ENCODE measurements around the gene BCAP31.
A peak's percentile ranks its signal among the peaks of the same experiment; 100 is the strongest.

Gene BCAP31

GRCh38 chrX:153690466-153690865 lies 33.7 kb downstream of the BCAP31 start:
- CTCF ChIA-PET = no interaction called here
- no peak for TF ChIP-seq CTCF (IDR thresholded peaks at IDR 0.05; ENCODE audit: control extremely low read depth, extremely low read depth, low read depth, missing control alignments)
- POLR2A ChIA-PET = interaction anchor here (0.6 kb wide), 1 partner anchor 23 kb away, joined by 4 read pairs; no protein-coding TSS in a partner anchor
- DNase-seq (ENCODE audit: extremely low spot score) = no peak

- ChIA-PET CTCF (no interaction called here), POLR2A (no interaction called here)
- no peak for DNase-seq (ENCODE audit: extremely low spot score)
- TF ChIP-seq CTCF (IDR thresholded peaks at IDR 0.05; ENCODE audit: control extremely low read depth, extremely low read depth, low read depth, missing control alignments) = no peak
Measured at GRCh38 chrX:153689654-153690465, 34.3 kb downstream of the BCAP31 start.

GRCh38 chrX:153688911-153689590 lies 35.1 kb downstream of the BCAP31 start:
- CTCF ChIA-PET = no interaction called here

GRCh38 chrX:153688506-153688905 lies 35.7 kb downstream of the BCAP31 start:
- POLR2A ChIA-PET = no interaction called here
- DNase-seq (ENCODE audit: extremely low spot score) = no peak
- CTCF ChIA-PET = no interaction called here
- no peak for TF ChIP-seq CTCF (IDR thresholded peaks at IDR 0.05; ENCODE audit: control extremely low read depth, extremely low read depth, low read depth, missing control alignments)

More at GRCh38 chrX:153688911-153689590, 35.1 kb downstream of the BCAP31 start:
- no peak for DNase-seq (ENCODE audit: extremely low spot score)
- no peak for TF ChIP-seq CTCF (IDR thresholded peaks at IDR 0.05; ENCODE audit: control extremely low read depth, extremely low read depth, low read depth, missing control alignments)
- POLR2A ChIA-PET = no interaction called here

GRCh38 chrX:153688071-153688470 lies 36.1 kb downstream of the BCAP31 start:
- TF ChIP-seq CTCF (IDR thresholded peaks at IDR 0.05; ENCODE audit: control extremely low read depth, extremely low read depth, low read depth, missing control alignments) = no peak
- no peak for DNase-seq (ENCODE audit: extremely low spot score)
- CTCF ChIA-PET = interaction anchor here (1.3 to 1.5 kb wide), 3 partner anchors 25 to 746 kb away, joined by 3 to 5 read pairs (median 5); no protein-coding TSS in a partner anchor
- POLR2A ChIA-PET = no interaction called here

- DNase-seq (ENCODE audit: extremely low spot score) = no peak
- CTCF ChIA-PET = interaction anchor here (0.7 to 1.6 kb wide), 8 partner anchors 17 to 746 kb away, joined by 3 to 7 read pairs (median 3); no protein-coding TSS in a partner anchor
- peak; percentile 48 for TF ChIP-seq CTCF (IDR thresholded peaks at IDR 0.05; ENCODE audit: control extremely low read depth, extremely low read depth, low read depth, missing control alignments)
- POLR2A ChIA-PET = interaction anchor here (0.6 kb wide), 1 partner anchor 49 kb away, joined by 6 read pairs; no protein-coding TSS in a partner anchor
Measured at GRCh38 chrX:153687121-153688039, 36.8 kb downstream of the BCAP31 start, which contains the start of gene SLC6A8. Gene SLC6A8, plus strand, starts transcription at chrX:153687926. Its CDS starts 649 bp downstream, at chrX:153688575.
